T1000 (cell line): ENCODE data around the gene PDLIM5.
A peak's percentile ranks its signal among the peaks of the same experiment; 100 is the strongest.
"Not testable (repeated sequence)": the region's sequence is repeated elsewhere in the genome, so short reads cannot be mapped to it uniquely, and the experiment has no call there.

Source experiments
- DNase-seq: peaks from one replicate; lab custom pipeline; 2025; ENCODE audit warnings: mixed read lengths; lab: John Stamatoyannopoulos, UW

PDLIM5 gene

GRCh38 chr4:94653095-94653649, 201.4 kb downstream of the PDLIM5 start:
- DNase-seq, result no peak

GRCh38 chr4:94653984-94654609, 202.4 kb downstream of the PDLIM5 start:
- DNase-seq, result no peak

GRCh38 chr4:94654714-94655113, 203.0 kb downstream of the PDLIM5 start:
- DNase-seq, result no peak

GRCh38 chr4:94660614-94661013, 208.9 kb downstream of the PDLIM5 start:
- no peak for DNase-seq

GRCh38 chr4:94665021-94665420, 213.3 kb downstream of the PDLIM5 start:
- not testable (repeated sequence) for DNase-seq

- DNase-seq, result no peak
Measured at GRCh38 chr4:94665500-94666404, 214.0 kb downstream of the PDLIM5 start.

GRCh38 chr4:94668724-94669123, 217.0 kb downstream of the PDLIM5 start:
- no peak for DNase-seq

GRCh38 chr4:94669672-94670664, 218.2 kb downstream of the PDLIM5 start:
- DNase-seq, result no peak

GRCh38 chr4:94671113-94671512, 219.4 kb downstream of the PDLIM5 start:
- no peak for DNase-seq

GRCh38 chr4:94673961-94674360, 222.2 kb downstream of the PDLIM5 start:
- DNase-seq, result no peak

- no peak for DNase-seq
Measured at GRCh38 chr4:94676970-94677369, 225.2 kb downstream of the PDLIM5 start.

GRCh38 chr4:94678896-94679295, 227.2 kb downstream of the PDLIM5 start:
- no peak for DNase-seq

GRCh38 chr4:94680176-94680862, 228.6 kb downstream of the PDLIM5 start:
- no peak for DNase-seq

- no peak for DNase-seq
Measured at GRCh38 chr4:94686086-94686485, 234.3 kb downstream of the PDLIM5 start.

- no peak for DNase-seq
Measured at GRCh38 chr4:94689155-94689860, 237.6 kb downstream of the PDLIM5 start.

- DNase-seq, result peak; percentile 1
Measured at GRCh38 chr4:94690851-94691254, 239.1 kb downstream of the PDLIM5 start.

GRCh38 chr4:94691552-94691951, 239.8 kb downstream of the PDLIM5 start:
- no peak for DNase-seq

- no peak for DNase-seq
Measured at GRCh38 chr4:94695384-94695783, 243.6 kb downstream of the PDLIM5 start.

- DNase-seq, result no peak
Measured at GRCh38 chr4:94698187-94698586, 246.4 kb downstream of the PDLIM5 start.

- no peak for DNase-seq
Measured at GRCh38 chr4:94700298-94700697, 248.6 kb downstream of the PDLIM5 start.
